ENCODE results near the gene CROCC2.

The CROCC2 gene

GRCh38 chr2:240913810-240914644, 7.9 kb downstream of the CROCC2 start:
- DNase-seq (ENCODE audit: insufficient read length): peak; percentile 80
- no peak for FAIRE-seq
- TF ChIP-seq TAF1 (IDR thresholded peaks at IDR 0.05; ENCODE audit: borderline replicate concordance, low read depth, low read length) (no peak), POLR2AphosphoS5 (IDR thresholded peaks at IDR 0.05; ENCODE audit: low read depth, low read length) (no peak), POLR2A (IDR thresholded peaks at IDR 0.05; ENCODE audit: low read depth, low read length) (no peak)

- FAIRE-seq: no peak
Observed at GRCh38 chr2:240914645-240915525, 8.7 kb downstream of the CROCC2 start.

GRCh38 chr2:240915526-240916341, 9.6 kb downstream of the CROCC2 start:
- TF ChIP-seq POLR2AphosphoS5 (IDR thresholded peaks at IDR 0.05; ENCODE audit: low read depth, low read length) (no peak), POLR2A (IDR thresholded peaks at IDR 0.05; ENCODE audit: low read depth, low read length) (no peak), TAF1 (IDR thresholded peaks at IDR 0.05; ENCODE audit: borderline replicate concordance, low read depth, low read length) (no peak)
- no peak for FAIRE-seq
- DNase-seq (ENCODE audit: insufficient read length): no peak

More at GRCh38 chr2:240914645-240915525, 8.7 kb downstream of the CROCC2 start:
- no peak for DNase-seq (ENCODE audit: insufficient read length)
- TF ChIP-seq POLR2AphosphoS5 (IDR thresholded peaks at IDR 0.05; ENCODE audit: low read depth, low read length): no peak
- TF ChIP-seq POLR2A (IDR thresholded peaks at IDR 0.05; ENCODE audit: low read depth, low read length): no peak
- TF ChIP-seq TAF1 (IDR thresholded peaks at IDR 0.05; ENCODE audit: borderline replicate concordance, low read depth, low read length): no peak

- TF ChIP-seq TAF1 (IDR thresholded peaks at IDR 0.05; ENCODE audit: borderline replicate concordance, low read depth, low read length) (no peak), POLR2AphosphoS5 (IDR thresholded peaks at IDR 0.05; ENCODE audit: low read depth, low read length) (no peak), POLR2A (IDR thresholded peaks at IDR 0.05; ENCODE audit: low read depth, low read length) (no peak)
- DNase-seq (ENCODE audit: insufficient read length): no peak
- no peak for FAIRE-seq
Observed at GRCh38 chr2:240916571-240917008, 10.5 kb downstream of the CROCC2 start.

GRCh38 chr2:240917009-240917683, 11.0 kb downstream of the CROCC2 start:
- no peak for FAIRE-seq
- DNase-seq (ENCODE audit: insufficient read length): no peak
- TF ChIP-seq TAF1 (IDR thresholded peaks at IDR 0.05; ENCODE audit: borderline replicate concordance, low read depth, low read length) (no peak), POLR2AphosphoS5 (IDR thresholded peaks at IDR 0.05; ENCODE audit: low read depth, low read length) (no peak), POLR2A (IDR thresholded peaks at IDR 0.05; ENCODE audit: low read depth, low read length) (no peak)

GRCh38 chr2:240917684-240918257, 11.6 kb downstream of the CROCC2 start:
- TF ChIP-seq TAF1 (IDR thresholded peaks at IDR 0.05; ENCODE audit: borderline replicate concordance, low read depth, low read length): no peak
- no peak for TF ChIP-seq POLR2A (IDR thresholded peaks at IDR 0.05; ENCODE audit: low read depth, low read length)
- TF ChIP-seq POLR2AphosphoS5 (IDR thresholded peaks at IDR 0.05; ENCODE audit: low read depth, low read length): no peak
- FAIRE-seq (no peak), DNase-seq (ENCODE audit: insufficient read length) (no peak)

GRCh38 chr2:240918258-240919091, 12.3 kb downstream of the CROCC2 start:
- DNase-seq (ENCODE audit: insufficient read length) (no peak), FAIRE-seq (no peak)
- no peak for TF ChIP-seq TAF1 (IDR thresholded peaks at IDR 0.05; ENCODE audit: borderline replicate concordance, low read depth, low read length)
- TF ChIP-seq POLR2AphosphoS5 (IDR thresholded peaks at IDR 0.05; ENCODE audit: low read depth, low read length): no peak
- no peak for TF ChIP-seq POLR2A (IDR thresholded peaks at IDR 0.05; ENCODE audit: low read depth, low read length)

DNA sequence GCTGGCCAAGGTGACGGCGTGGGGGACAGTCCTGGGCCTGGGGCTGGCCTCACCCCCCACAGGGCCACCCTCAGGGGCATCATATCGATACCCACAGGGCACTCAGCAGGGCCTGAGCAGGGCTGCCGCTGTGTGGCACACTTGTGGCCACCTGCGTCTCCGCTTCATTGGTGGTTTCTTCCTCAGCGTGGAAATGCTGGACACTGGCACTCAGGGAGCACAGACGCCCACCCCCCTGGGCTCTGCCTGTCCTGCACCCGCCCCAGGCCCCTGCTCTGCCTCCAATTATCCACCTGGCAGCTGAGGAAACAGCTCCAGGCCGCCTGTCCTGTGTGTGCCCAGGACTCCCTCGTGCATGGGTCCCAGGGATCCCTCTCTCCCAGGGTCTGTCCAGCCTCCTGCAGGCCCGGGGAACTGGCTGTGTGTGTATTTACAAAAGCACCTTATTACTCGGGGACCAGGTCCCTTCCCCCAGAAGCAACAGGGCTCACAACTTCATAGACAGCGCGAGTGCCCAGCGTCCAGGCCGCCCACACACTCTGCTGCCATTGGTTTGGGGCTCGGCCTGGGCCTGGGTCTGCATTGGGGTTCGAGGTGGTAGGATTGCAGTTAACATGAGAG, 13.1 kb downstream of the CROCC2 start:
- FAIRE-seq (no peak), DNase-seq (ENCODE audit: insufficient read length) (no peak)
- TF ChIP-seq TAF1 (IDR thresholded peaks at IDR 0.05; ENCODE audit: borderline replicate concordance, low read depth, low read length): no peak
- TF ChIP-seq POLR2A (IDR thresholded peaks at IDR 0.05; ENCODE audit: low read depth, low read length): no peak
- TF ChIP-seq POLR2AphosphoS5 (IDR thresholded peaks at IDR 0.05; ENCODE audit: low read depth, low read length): no peak

All from GM12892 (cell line).